Naive thymus-derived CD8-positive, alpha-beta T cell (primary cell): ENCODE results near the gene WDR18. TPM values are rescaled to one million over a fixed set of nuclear protein-coding genes. Genes with fewer than 3 reads are reported as not detected.

ENCODE experiments used
- ATAC-seq, 2 donors: fragments of 150-1000 bp; cut with Tn5 transposase in 1 of 2; sonication (Bioruptor Pico), chemical (Tn5 transposase) in 1 of 2; 1 replicate in 1 of 2; 2 replicates in 1 of 2; pipeline ENCODE4 v1.10.0; 2021; ENCODE audit warnings: mild to moderate bottlenecking in 2 of 2, moderate library complexity in 2 of 2
- POLR2A ChIA-PET: fragments of 350-600 bp; sonication (Branson Sonifier 250); formaldehyde crosslinking; loops from one replicate; lab custom pipeline; 2021; ENCODE audit warnings: antibody characterized with exemption; lab: Charles Lee
- DNase-seq, 10 donors: peaks; one replicate each; pipeline versions ENCODE4 v3.0.0 to v3.0.0-alpha.2; 2020 to 2022
- H3K27ac Mint-ChIP-seq, 10 donors: one replicate each; pipeline ENCODE4 v1.8.0; 2020 to 2022; ENCODE audit warnings: mild to moderate bottlenecking in 10 of 10, mixed read lengths in 10 of 10, moderate library complexity in 4 of 10, inconsistent platforms in 1 of 10
- H3K27me3 Mint-ChIP-seq, 5 donors: one replicate each; pipeline ENCODE4 v1.8.0; 2021 to 2022; ENCODE audit warnings: mixed read lengths in 5 of 5
- H3K36me3 Mint-ChIP-seq, 3 donors: one replicate each; pipeline ENCODE4 v1.8.0; 2020 to 2022; ENCODE audit warnings: mixed read lengths in 3 of 3, mild to moderate bottlenecking in 2 of 3, inconsistent platforms in 1 of 3
- H3K4me1 Mint-ChIP-seq, 4 donors: one replicate each; pipeline ENCODE4 v1.8.0; 2021 to 2022; ENCODE audit warnings: mixed read lengths in 4 of 4
- H3K4me3 Mint-ChIP-seq, 10 donors: one replicate each; pipeline ENCODE4 v1.8.0; 2020 to 2022; ENCODE audit warnings: mild to moderate bottlenecking in 10 of 10, mixed read lengths in 10 of 10, moderate library complexity in 6 of 10, inconsistent platforms in 1 of 10
- H3K9me3 Mint-ChIP-seq, 9 donors: one replicate each; pipeline ENCODE4 v1.8.0; 2020 to 2022; ENCODE audit warnings: mixed read lengths in 9 of 9, mild to moderate bottlenecking in 3 of 9, inconsistent platforms in 1 of 9, moderate library complexity in 1 of 9
- polyA plus RNA-seq, 3 donors: library from polyadenylated mRNA; unstranded; fragments of 300-500 nt; fragmentation: Illumina TruSeq; gene quantifications; one replicate each; pipeline ENCODE4 v1.2.3, GENCODE V29; 2021
- total RNA-seq, 8 experiments: library from RNA in 2 of 8; stranded (reverse) in 2 of 8; gene quantifications; one replicate each; pipeline ENCODE4 v1.2.3 and lab custom pipeline; 2021 to 2026

Gene WDR18
- total and polyA plus RNA-seq, 5 experiments from 2014 or later, result 50.6 to 72.7 (median 54.1) TPM

DNA sequence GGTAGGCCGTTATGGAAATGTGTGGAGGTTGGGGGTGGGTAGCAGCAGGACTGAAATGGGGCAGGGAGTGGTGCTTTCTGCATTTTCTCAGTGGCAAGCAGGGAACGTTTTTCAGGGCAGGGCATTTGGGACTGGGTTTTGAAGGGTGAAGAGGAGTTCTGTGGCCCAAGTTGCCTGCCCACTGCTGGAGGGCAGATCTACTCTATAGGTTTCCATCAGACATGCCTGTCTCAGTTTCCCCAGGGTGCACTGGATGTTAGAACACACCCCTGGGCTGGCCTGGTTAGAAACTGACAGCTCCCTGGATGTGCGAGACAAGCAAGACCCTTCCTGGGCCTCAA, 15.2 kb downstream of the WDR18 start:
- Mint-ChIP-seq H3K27ac (peak overlapping the region in 3 of 10 donors; percentile 27 to 89 (median 80)), H3K36me3 (peaks cover 0 to 4% (median 0%) of the 10 kb centered on the region in 3 donors), H3K27me3 (peaks cover 5 to 32% (median 11%) of the 10 kb centered on the region in 5 donors), H3K4me1 (peaks cover 10 to 28% (median 21%) of the 10 kb centered on the region in 4 donors), H3K9me3 (peaks cover 0 to 3% (median 0%) of the 10 kb centered on the region in 9 donors), H3K4me3 (peak overlapping the region; percentile 27 to 60 (median 50))
- DNase-seq (no peak), ATAC-seq (no peak)
- POLR2A ChIA-PET, result interaction anchor here (1.4 to 5.4 kb wide), 2 partner anchors 14 to 40 kb away, joined by 4 to 42 read pairs; partner anchors contain the start of genes ABCA7 and WDR18

DNA sequence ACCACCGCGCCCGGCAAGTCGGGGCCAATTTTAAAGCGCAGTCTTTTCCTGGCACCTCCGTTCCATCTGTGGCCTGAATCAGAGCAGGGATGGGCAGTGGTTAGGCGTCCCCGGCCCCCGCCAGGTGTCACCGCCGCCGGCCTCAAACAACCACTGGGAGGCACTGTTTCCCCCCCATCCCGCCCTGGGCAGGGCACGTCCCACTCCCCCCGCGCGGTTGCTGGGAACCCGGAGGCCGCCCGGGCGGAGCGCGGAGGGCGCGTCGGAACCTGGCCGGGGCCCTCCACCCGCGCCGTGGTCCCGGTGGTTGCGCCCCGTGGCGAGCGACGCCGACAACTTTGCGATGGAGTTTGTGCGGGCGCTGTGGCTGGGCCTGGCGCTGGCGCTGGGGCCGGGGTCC, 15.9 kb downstream of the WDR18 start, which contains the start of gene GRIN3B:
Gene GRIN3B (plus strand): TSS at position 325 of the 400 bp plus-strand sequence. CDS start 19 bp downstream, at position 344.
- Mint-ChIP-seq H3K4me1 (peaks cover 10 to 28% (median 21%) of the 10 kb centered on the region in 4 donors), H3K36me3 (peaks cover 0 to 4% (median 0%) of the 10 kb centered on the region in 3 donors), H3K4me3 (peak within 1 kb of the TSS; percentile 41 to 69 (median 56)), H3K27ac (peak within 1 kb of the TSS in 4 of 10 donors; percentile 8 to 89 (median 64)), H3K9me3 (peaks cover 0 to 3% (median 0%) of the 10 kb centered on the region in 9 donors), H3K27me3 (peaks cover 5 to 32% (median 11%) of the 10 kb centered on the region in 5 donors)
- DNase-seq, result peak; percentile 39 to 84 (median 51)
- peak; percentile 9 to 12 for ATAC-seq
- POLR2A ChIA-PET, result interaction anchor here (0.7 kb wide), 1 partner anchor 104 kb away, joined by 3 read pairs; no protein-coding TSS in a partner anchor

- peak overlapping the region in 2 of 10 donors; percentile 43 to 47 for H3K27ac Mint-ChIP-seq
- peaks cover 0 to 3% (median 0%) of the 10 kb centered on the region in 9 donors for H3K9me3 Mint-ChIP-seq
- peaks cover 5 to 32% (median 11%) of the 10 kb centered on the region in 5 donors for H3K27me3 Mint-ChIP-seq
- H3K36me3 Mint-ChIP-seq, result peaks cover 0 to 4% (median 0%) of the 10 kb centered on the region in 3 donors
- H3K4me3 Mint-ChIP-seq, result peak overlapping the region in 8 of 10 donors; percentile 7 to 69 (median 48)
- ATAC-seq, result no peak
- peaks cover 10 to 28% (median 22%) of the 10 kb centered on the region in 4 donors for H3K4me1 Mint-ChIP-seq
- no peak for DNase-seq
- POLR2A ChIA-PET, result interaction anchor here (0.6 to 1.5 kb wide), 4 partner anchors 19 to 137 kb away, joined by 3 to 8 read pairs (median 3); no protein-coding TSS in a partner anchor
These were observed 16.7 kb downstream of the WDR18 start for GRCh38 chr19:1000591-1001537.

GRCh38 chr19:1001538-1002166, 17.5 kb downstream of the WDR18 start:
- POLR2A ChIA-PET, result interaction anchor here (0.6 to 1.5 kb wide), 3 partner anchors 18 to 138 kb away, joined by 3 to 8 read pairs (median 3); no protein-coding TSS in a partner anchor
- peak overlapping the region in 1 of 10 donors; percentile 43 for H3K27ac Mint-ChIP-seq
- peak; percentile 45 to 78 (median 71) for DNase-seq
- peaks cover 5 to 29% (median 11%) of the 10 kb centered on the region in 5 donors for H3K27me3 Mint-ChIP-seq
- peaks cover 6 to 20% (median 18%) of the 10 kb centered on the region in 4 donors for H3K4me1 Mint-ChIP-seq
- ATAC-seq, result peak; percentile 67 to 77
- H3K36me3 Mint-ChIP-seq, result peaks cover 0 to 4% (median 0%) of the 10 kb centered on the region in 3 donors
- H3K9me3 Mint-ChIP-seq, result peaks cover 0 to 3% (median 0%) of the 10 kb centered on the region in 9 donors
- H3K4me3 Mint-ChIP-seq, result peak overlapping the region in 3 of 10 donors; percentile 34 to 61 (median 41)

GRCh38 chr19:1002600-1002999, 18.5 kb downstream of the WDR18 start:
- H3K4me3 Mint-ChIP-seq, result peak overlapping the region in 1 of 10 donors; percentile 44
- peaks cover 10 to 19% (median 15%) of the 10 kb centered on the region in 4 donors for H3K4me1 Mint-ChIP-seq
- no peak for DNase-seq
- peaks cover 0 to 3% (median 0%) of the 10 kb centered on the region in 9 donors for H3K9me3 Mint-ChIP-seq
- H3K27me3 Mint-ChIP-seq, result peaks cover 5 to 28% (median 11%) of the 10 kb centered on the region in 5 donors
- H3K27ac Mint-ChIP-seq, result peak overlapping the region in 4 of 10 donors; percentile 48 to 91 (median 52)
- ATAC-seq, result no peak
- POLR2A ChIA-PET, result interaction anchor here (0.7 to 1.0 kb wide), 4 partner anchors 13 to 90 kb away, joined by 3 to 7 read pairs (median 3); no protein-coding TSS in a partner anchor
- H3K36me3 Mint-ChIP-seq, result peaks cover 0 to 9% (median 0%) of the 10 kb centered on the region in 3 donors

DNA sequence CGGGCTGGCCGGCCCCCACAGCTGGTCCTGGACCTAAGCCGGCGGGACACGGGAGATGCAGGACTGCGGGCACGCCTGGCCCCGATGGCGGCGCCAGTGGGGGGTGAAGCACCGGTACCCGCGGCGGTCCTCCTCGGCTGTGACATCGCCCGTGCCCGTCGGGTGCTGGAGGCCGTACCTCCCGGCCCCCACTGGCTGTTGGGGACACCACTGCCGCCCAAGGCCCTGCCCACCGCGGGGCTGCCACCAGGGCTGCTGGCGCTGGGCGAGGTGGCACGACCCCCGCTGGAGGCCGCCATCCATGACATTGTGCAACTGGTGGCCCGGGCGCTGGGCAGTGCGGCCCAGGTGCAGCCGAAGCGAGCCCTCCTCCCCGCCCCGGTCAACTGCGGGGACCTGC, 19.1 kb downstream of the WDR18 start:
- DNase-seq (no peak), ATAC-seq (no peak)
- Mint-ChIP-seq H3K9me3 (peaks cover 0 to 3% (median 0%) of the 10 kb centered on the region in 9 donors), H3K4me3 (no peak overlapping the region), H3K36me3 (peaks cover 0 to 9% (median 0%) of the 10 kb centered on the region in 3 donors), H3K27ac (no peak overlapping the region), H3K4me1 (peaks cover 6 to 19% (median 11%) of the 10 kb centered on the region in 4 donors), H3K27me3 (peaks cover 5 to 21% (median 11%) of the 10 kb centered on the region in 5 donors)
- POLR2A ChIA-PET, result interaction anchor here (0.7 to 1.0 kb wide), 5 partner anchors 12 to 89 kb away, joined by 3 to 7 read pairs (median 3); no protein-coding TSS in a partner anchor

DNA sequence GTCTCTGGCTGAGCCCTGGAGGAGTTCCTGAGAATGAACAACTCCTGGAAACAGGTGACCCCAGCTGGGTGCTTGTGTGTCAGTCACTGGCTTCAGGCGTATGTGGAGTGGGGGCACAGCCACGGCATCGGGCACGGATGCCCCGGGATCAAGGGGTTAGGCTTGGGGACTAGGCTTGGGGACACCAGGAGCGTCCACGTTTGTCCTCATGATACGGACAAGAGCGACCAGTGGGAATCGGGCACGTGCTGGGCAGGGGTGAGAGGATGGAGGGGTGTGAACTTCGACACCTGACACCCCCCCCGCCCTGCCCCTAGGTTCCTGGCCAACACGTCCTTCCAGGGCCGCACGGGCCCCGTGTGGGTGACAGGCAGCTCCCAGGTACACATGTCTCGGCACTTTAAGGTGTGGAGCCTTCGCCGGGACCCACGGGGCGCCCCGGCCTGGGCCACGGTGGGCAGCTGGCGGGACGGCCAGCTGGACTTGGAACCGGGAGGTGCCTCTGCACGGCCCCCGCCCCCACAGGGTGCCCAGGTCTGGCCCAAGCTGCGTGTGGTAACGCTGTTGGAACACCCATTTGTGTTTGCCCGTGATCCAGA, 20.2 kb downstream of the WDR18 start:
- H3K4me3 Mint-ChIP-seq, result no peak overlapping the region
- POLR2A ChIA-PET, result interaction anchor here (0.6 to 3.3 kb wide), 7 partner anchors 9 to 97 kb away, joined by 3 to 13 read pairs (median 3); no protein-coding TSS in a partner anchor
- H3K9me3 Mint-ChIP-seq, result no peaks in the 10 kb centered on the region
- ATAC-seq (no peak), DNase-seq (no peak)
- H3K36me3 Mint-ChIP-seq, result peaks cover 0 to 6% (median 0%) of the 10 kb centered on the region in 3 donors
- H3K27me3 Mint-ChIP-seq, result peaks cover 1 to 13% (median 4%) of the 10 kb centered on the region in 5 donors
- H3K4me1 Mint-ChIP-seq, result peaks cover 3 to 14% (median 10%) of the 10 kb centered on the region in 4 donors
- peak overlapping the region in 2 of 10 donors; percentile 19 to 25 for H3K27ac Mint-ChIP-seq

- Mint-ChIP-seq H3K4me1 (peaks cover 2 to 13% (median 10%) of the 10 kb centered on the region in 4 donors), H3K27me3 (peaks cover 0 to 7% (median 3%) of the 10 kb centered on the region in 5 donors), H3K27ac (peak overlapping the region in 1 of 10 donors; percentile 77), H3K9me3 (no peaks in the 10 kb centered on the region), H3K4me3 (no peak overlapping the region), H3K36me3 (peaks cover 0 to 10% (median 0%) of the 10 kb centered on the region in 3 donors)
- POLR2A ChIA-PET, result interaction anchor here (0.6 to 3.3 kb wide), 6 partner anchors 10 to 248 kb away, joined by 3 to 13 read pairs (median 3); no protein-coding TSS in a partner anchor
- DNase-seq (no peak), ATAC-seq (no peak)
These were observed 20.9 kb downstream of the WDR18 start for GRCh38 chr19:1004803-1005664.

- Mint-ChIP-seq H3K4me1 (peaks cover 2 to 8% (median 5%) of the 10 kb centered on the region in 4 donors), H3K36me3 (peaks cover 0 to 15% (median 0%) of the 10 kb centered on the region in 3 donors), H3K27ac (peak overlapping the region in 5 of 10 donors; percentile 44 to 78 (median 58)), H3K4me3 (no peak overlapping the region), H3K27me3 (peaks cover 0 to 3% (median 0%) of the 10 kb centered on the region in 5 donors), H3K9me3 (no peaks in the 10 kb centered on the region)
- ATAC-seq (no peak), DNase-seq (no peak)
- POLR2A ChIA-PET, result interaction anchor here (0.5 to 3.3 kb wide), 3 partner anchors 9 to 83 kb away, joined by 3 to 13 read pairs (median 3); no protein-coding TSS in a partner anchor
These were observed 22.7 kb downstream of the WDR18 start for GRCh38 chr19:1006711-1007398.
